NCI-H345 treated with DMSO at 0.1 percent for 48 hours (cell line): ENCODE data around the gene GLTP.
"Not testable (repeated sequence)": the region's sequence is repeated elsewhere in the genome, so short reads cannot be mapped to it uniquely, and the experiment has no call there.

Experiments
- DNase-seq: peaks from one replicate; lab custom pipeline; 2025; ENCODE audit not compliant: unreplicated experiment; lab: John Stamatoyannopoulos, UW

Gene GLTP, protein sequence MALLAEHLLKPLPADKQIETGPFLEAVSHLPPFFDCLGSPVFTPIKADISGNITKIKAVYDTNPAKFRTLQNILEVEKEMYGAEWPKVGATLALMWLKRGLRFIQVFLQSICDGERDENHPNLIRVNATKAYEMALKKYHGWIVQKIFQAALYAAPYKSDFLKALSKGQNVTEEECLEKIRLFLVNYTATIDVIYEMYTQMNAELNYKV

GRCh38 chr12:109880043-109880931 lies at the start of gene GLTP:
TSS of gene GLTP (minus strand) at chr12:109880541. CDS start at chr12:109880374, 167 bp downstream.
- DNase-seq: peak; percentile 82

- DNase-seq: not testable (repeated sequence)
Measured at GRCh38 chr12:109929326-109929725, 49.0 kb upstream of the GLTP start.

GRCh38 chr12:109928058-109928656 lies 47.8 kb upstream of the GLTP start:
- DNase-seq: no peak

DNA sequence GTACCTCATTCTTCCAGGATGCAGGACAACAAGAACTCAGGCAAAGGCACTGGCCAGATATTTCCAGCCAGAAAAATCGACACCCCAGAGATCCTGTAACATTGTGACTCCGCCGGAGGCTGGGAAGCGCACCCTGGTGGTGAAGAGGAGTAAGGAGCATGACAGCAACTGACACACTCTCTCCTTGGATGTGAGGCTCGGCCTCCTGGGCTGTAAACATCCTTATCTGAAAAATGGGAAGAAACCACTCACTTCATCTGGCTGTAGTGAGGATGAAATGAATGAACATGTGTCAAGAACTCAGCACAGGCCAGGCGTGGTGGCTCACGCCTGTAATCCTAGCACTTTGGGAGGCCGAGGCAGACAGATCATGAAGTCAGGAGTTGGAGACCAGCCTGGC lies 47.3 kb upstream of the GLTP start:
- DNase-seq: peak; percentile 2

- no peak for DNase-seq
Measured at GRCh38 chr12:109926488-109927210, 46.3 kb upstream of the GLTP start.

DNA sequence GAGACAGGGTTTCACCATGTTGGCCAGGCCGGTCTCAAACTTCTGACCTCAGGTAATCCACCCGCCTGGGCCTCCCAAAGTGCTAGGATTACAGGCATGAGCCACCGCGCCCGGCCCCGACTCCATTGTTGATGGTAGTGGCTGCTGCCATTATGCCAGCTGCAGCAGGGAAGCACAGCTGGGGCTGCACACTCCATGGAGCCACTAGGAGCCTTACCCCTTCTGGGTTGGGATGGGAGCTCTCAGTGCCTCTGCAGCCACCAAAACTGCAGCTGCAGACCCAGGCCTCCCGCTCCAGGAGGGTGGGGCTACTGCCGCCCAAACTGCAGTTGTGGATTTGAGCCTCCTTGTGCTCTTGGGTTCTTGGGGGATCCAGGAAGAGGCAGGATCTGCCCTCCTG lies 45.7 kb upstream of the GLTP start:
- no peak for DNase-seq

DNA sequence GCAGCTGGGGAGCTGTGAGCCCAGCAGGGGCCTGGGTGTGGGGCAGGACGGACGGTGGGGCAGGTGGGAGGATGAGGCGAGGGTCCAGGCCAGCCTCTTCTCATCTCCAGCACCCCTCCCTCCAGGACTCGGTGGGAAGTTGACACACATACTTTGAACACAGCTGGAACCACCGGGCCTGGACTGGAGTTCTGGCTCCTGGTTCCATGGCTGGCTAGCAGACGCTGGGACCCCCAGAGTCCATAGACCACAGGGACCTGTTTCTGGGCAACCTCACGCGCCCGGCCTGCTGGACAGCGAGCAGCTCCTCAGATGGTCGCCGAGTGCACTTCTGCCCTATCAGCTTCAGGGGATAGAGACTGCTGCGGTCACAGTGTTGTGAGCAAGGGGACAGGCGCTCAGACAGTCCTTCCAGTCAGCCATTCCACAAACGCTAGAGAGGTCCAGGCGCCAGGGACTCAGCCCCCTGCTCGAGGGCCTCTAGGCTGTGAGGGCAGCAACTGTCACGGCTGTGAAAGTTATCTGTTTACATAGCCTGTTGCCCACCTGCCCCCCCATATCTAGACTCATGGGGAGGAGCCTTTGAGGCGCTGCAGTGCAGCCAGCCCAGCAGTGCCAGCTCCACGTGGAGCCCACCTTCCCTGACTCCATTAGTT lies 45.0 kb upstream of the GLTP start:
- DNase-seq: no peak

- DNase-seq: no peak
Measured at GRCh38 chr12:109923481-109924245, 43.3 kb upstream of the GLTP start.

DNA sequence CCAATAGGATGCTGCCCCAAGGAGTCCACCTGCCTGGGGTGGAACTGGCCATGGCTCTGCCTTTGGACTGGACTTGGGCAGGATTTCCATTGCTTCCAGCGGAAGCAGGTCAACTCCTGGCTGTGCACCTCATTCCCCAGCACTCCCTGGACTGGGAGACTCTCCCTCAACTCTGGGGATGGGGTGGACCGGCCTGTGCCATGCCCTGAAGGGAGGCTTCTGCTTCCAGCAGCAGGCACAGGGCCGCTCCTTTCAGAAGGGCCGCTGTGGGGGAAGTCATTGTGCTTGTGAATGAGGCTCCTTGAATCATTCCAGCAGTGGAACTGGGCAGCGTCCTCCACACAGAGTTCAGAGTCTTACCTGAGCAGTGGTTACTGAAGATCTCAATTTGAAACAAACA lies 42.7 kb upstream of the GLTP start:
- no peak for DNase-seq

DNA sequence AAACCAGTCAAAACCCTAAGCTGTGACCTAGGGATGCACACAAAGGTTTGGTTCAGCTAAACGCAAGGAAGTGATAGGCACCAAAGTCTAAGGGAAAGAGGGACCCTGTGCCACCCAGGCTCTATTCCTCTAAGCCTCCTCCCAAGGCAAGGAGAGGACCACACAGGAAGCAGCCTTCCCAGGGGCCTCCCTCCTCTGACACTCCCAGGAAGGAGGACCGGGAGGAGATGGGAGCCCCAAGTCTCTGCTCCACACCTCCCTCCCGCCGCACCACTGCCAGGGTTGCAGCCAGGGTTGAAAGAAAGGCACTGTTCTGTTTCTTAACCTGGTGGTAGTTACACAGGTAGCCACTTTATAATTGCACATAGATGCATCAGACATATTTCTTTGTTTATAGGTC lies 41.6 kb upstream of the GLTP start:
- no peak for DNase-seq

GRCh38 chr12:109920261-109920780 lies 40.0 kb upstream of the GLTP start:
- no peak for DNase-seq

DNA sequence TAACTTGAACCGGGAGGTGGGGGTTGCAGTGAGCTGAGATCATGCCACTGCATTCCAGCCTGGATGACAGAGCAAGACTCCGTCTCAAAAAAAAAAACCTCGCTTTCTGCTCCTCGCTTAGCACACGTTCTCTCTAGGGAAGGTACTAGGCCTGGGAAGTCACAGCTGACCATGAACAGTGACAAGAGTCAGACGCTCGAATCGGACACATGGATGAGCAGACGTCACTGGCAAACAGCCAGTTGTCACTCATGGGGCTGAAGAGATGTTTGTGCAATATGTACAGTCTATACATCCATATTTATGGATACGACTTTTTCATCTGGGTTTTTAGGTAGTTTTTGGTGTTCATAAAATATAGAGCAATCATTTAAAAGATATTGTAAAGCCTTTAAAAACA lies 39.1 kb upstream of the GLTP start:
- DNase-seq: no peak

DNA sequence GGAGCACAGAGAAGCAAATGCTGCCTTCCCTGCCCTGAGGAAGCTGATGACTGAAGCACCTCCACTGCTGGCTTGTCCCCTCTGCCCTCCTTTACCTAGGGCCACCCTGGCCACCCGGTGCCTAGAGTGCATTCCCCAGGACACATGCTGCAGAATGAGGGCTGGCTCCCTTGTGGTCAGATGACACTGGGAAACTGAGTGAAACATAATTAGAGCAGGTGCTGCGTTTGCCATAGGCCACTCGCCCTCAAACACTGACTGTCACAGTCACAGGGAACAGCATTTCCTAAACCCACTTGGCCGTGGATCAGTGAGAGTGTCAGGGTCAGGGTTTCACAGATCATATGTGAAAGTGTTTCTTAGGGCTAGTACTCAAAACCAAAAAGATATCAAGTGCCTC lies 35.7 kb upstream of the GLTP start:
- no peak for DNase-seq

GRCh38 chr12:109915171-109916040 lies 35.1 kb upstream of the GLTP start:
- no peak for DNase-seq

- DNase-seq: no peak
Measured at GRCh38 chr12:109914461-109914860, 34.1 kb upstream of the GLTP start.

DNA sequence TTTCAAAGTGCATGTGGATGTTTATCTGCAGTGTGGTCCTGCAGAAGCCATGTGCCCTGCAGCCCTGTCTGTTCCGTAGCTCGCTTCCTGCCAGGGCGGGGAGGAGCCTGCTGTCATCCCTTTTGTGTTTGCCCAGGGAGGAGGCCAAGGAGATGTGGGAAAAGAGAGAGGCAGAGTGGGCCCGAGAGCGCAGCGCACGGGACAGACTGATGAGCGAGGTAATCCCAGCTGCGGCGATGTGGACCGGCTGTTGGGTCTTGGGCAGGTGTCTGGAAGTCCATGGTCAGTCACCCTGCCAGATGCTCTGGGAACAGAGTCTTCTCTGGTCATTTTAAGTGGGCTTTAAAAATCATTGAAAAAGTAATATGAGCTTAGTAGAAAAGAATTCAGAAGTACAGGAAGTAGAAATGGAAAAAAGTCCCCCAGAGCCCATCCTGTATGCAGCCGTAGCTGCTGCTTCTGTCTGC lies 32.5 kb upstream of the GLTP start:
- DNase-seq: no peak

- DNase-seq: no peak
Measured at GRCh38 chr12:109910969-109911348, 30.6 kb upstream of the GLTP start.

DNA sequence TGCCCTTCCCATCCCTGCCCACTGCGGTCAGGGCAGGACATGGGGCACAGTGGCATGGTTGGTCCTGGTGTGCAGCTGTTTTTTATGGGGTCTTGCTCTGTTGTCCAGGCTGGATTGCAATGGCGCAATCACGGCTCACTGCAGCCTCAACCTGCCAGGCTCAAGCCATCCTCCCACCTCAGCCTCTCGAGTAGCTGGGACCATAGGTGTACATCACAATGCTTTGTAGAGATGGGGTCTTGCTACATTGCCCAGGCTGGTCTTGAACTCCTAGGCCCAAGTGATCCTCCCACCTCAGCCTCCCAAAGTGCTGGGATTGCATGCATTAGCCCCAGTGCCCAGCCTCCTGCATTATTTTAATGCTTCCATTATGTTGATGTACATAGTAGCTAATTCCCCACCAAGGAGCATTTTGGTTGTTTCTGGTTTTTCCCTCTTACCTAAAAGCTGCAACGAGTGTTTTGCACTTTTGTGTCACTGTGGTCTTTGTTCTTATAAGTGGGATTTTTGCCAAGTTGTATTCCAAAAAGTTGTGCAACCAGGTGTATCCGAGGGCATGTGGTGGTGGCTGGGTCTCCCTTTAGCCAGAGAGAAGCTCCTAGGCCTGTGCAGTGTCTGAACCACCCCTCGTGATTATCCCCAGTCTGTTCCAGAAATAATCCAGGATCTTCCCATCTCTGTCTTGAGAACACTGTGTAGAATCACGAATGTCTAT lies 30.1 kb upstream of the GLTP start:
- DNase-seq: no peak
